ENCODE results near the gene PRKCE.

Gene PRKCE

GRCh38 chr2:45938649-45939511 is 287.4 kb downstream of the PRKCE start:
- H3K36me3 Mint-ChIP-seq, result no peaks in the 10 kb centered on the region
- H3K4me1 Mint-ChIP-seq, result peaks cover 7% of the 10 kb centered on the region
- ATAC-seq (no peak), DNase-seq (ENCODE audit: low spot score in 2 of 2) (no peak)
- H3K27ac Mint-ChIP-seq, result no peak overlapping the region
- no peak overlapping the region for H3K4me3 Mint-ChIP-seq
- H3K9me3 Mint-ChIP-seq, result no peaks in the 10 kb centered on the region

GRCh38 chr2:45941531-45942236 is 290.2 kb downstream of the PRKCE start:
- H3K4me1 Mint-ChIP-seq, result no peaks in the 10 kb centered on the region
- H3K4me3 Mint-ChIP-seq, result no peak overlapping the region
- no peak overlapping the region for H3K27ac Mint-ChIP-seq
- no peak for DNase-seq (ENCODE audit: low spot score in 2 of 2)
- H3K36me3 Mint-ChIP-seq, result no peaks in the 10 kb centered on the region
- no peak for ATAC-seq
- H3K9me3 Mint-ChIP-seq, result no peaks in the 10 kb centered on the region

- H3K4me1 Mint-ChIP-seq, result no peaks in the 10 kb centered on the region
- no peak for ATAC-seq
- no peak overlapping the region for H3K27ac Mint-ChIP-seq
- no peak for DNase-seq (ENCODE audit: low spot score in 2 of 2)
- no peaks in the 10 kb centered on the region for H3K9me3 Mint-ChIP-seq
- no peak overlapping the region for H3K4me3 Mint-ChIP-seq
- H3K36me3 Mint-ChIP-seq, result no peaks in the 10 kb centered on the region
Measured at GRCh38 chr2:45942237-45942738, 290.8 kb downstream of the PRKCE start.

GRCh38 chr2:45943219-45944044 is 292.0 kb downstream of the PRKCE start:
- ATAC-seq (no peak), DNase-seq (ENCODE audit: low spot score in 2 of 2) (no peak)
- Mint-ChIP-seq H3K27ac (no peak overlapping the region), H3K9me3 (no peaks in the 10 kb centered on the region), H3K36me3 (no peaks in the 10 kb centered on the region), H3K4me3 (no peak overlapping the region), H3K4me1 (no peaks in the 10 kb centered on the region)

GRCh38 chr2:45944074-45944473 is 292.6 kb downstream of the PRKCE start:
- no peaks in the 10 kb centered on the region for H3K36me3 Mint-ChIP-seq
- no peak overlapping the region for H3K27ac Mint-ChIP-seq
- ATAC-seq (no peak), DNase-seq (ENCODE audit: low spot score in 2 of 2) (no peak)
- H3K4me3 Mint-ChIP-seq, result no peak overlapping the region
- H3K9me3 Mint-ChIP-seq, result no peaks in the 10 kb centered on the region
- H3K4me1 Mint-ChIP-seq, result no peaks in the 10 kb centered on the region

GRCh38 chr2:45945302-45945717 is 293.8 kb downstream of the PRKCE start:
- H3K4me1 Mint-ChIP-seq, result no peaks in the 10 kb centered on the region
- H3K27ac Mint-ChIP-seq, result no peak overlapping the region
- DNase-seq (ENCODE audit: low spot score in 2 of 2) (no peak), ATAC-seq (no peak)
- H3K9me3 Mint-ChIP-seq, result no peaks in the 10 kb centered on the region
- H3K4me3 Mint-ChIP-seq, result no peak overlapping the region
- H3K36me3 Mint-ChIP-seq, result no peaks in the 10 kb centered on the region

- H3K27ac Mint-ChIP-seq, result no peak overlapping the region
- no peaks in the 10 kb centered on the region for H3K4me1 Mint-ChIP-seq
- no peaks in the 10 kb centered on the region for H3K9me3 Mint-ChIP-seq
- ATAC-seq (no peak), DNase-seq (ENCODE audit: low spot score in 2 of 2) (no peak)
- no peak overlapping the region for H3K4me3 Mint-ChIP-seq
- no peaks in the 10 kb centered on the region for H3K36me3 Mint-ChIP-seq
Measured at GRCh38 chr2:45946023-45946422, 294.5 kb downstream of the PRKCE start.

- no peak for DNase-seq (ENCODE audit: low spot score in 2 of 2)
- H3K4me3 Mint-ChIP-seq, result no peak overlapping the region
- H3K36me3 Mint-ChIP-seq, result no peaks in the 10 kb centered on the region
- no peak overlapping the region for H3K27ac Mint-ChIP-seq
- no peaks in the 10 kb centered on the region for H3K9me3 Mint-ChIP-seq
- no peak for ATAC-seq
- no peaks in the 10 kb centered on the region for H3K4me1 Mint-ChIP-seq
Measured at GRCh38 chr2:45950606-45951005, 299.1 kb downstream of the PRKCE start.

GRCh38 chr2:45951025-45951727 is 299.7 kb downstream of the PRKCE start:
- no peak for DNase-seq (ENCODE audit: low spot score in 2 of 2)

GRCh38 chr2:45952591-45952990 is 301.1 kb downstream of the PRKCE start:
- H3K4me3 Mint-ChIP-seq, result no peak overlapping the region
- ATAC-seq (no peak), DNase-seq (ENCODE audit: low spot score in 2 of 2) (no peak)
- no peaks in the 10 kb centered on the region for H3K36me3 Mint-ChIP-seq
- H3K27ac Mint-ChIP-seq, result no peak overlapping the region
- H3K4me1 Mint-ChIP-seq, result no peaks in the 10 kb centered on the region
- H3K9me3 Mint-ChIP-seq, result no peaks in the 10 kb centered on the region

More at GRCh38 chr2:45951025-45951727, 299.7 kb downstream of the PRKCE start:
- ATAC-seq, result peak; percentile 40
- Mint-ChIP-seq H3K36me3 (no peaks in the 10 kb centered on the region), H3K9me3 (no peaks in the 10 kb centered on the region), H3K4me1 (no peaks in the 10 kb centered on the region), H3K27ac (no peak overlapping the region), H3K4me3 (no peak overlapping the region)

GRCh38 chr2:45953376-45954027 is 302.0 kb downstream of the PRKCE start:
- no peaks in the 10 kb centered on the region for H3K36me3 Mint-ChIP-seq
- no peak overlapping the region for H3K27ac Mint-ChIP-seq
- DNase-seq (ENCODE audit: low spot score in 2 of 2) (no peak), ATAC-seq (no peak)
- no peaks in the 10 kb centered on the region for H3K9me3 Mint-ChIP-seq
- H3K4me3 Mint-ChIP-seq, result no peak overlapping the region
- no peaks in the 10 kb centered on the region for H3K4me1 Mint-ChIP-seq

GRCh38 chr2:45954233-45954850 is 302.9 kb downstream of the PRKCE start:
- H3K9me3 Mint-ChIP-seq, result no peaks in the 10 kb centered on the region
- no peak overlapping the region for H3K27ac Mint-ChIP-seq
- H3K4me1 Mint-ChIP-seq, result no peaks in the 10 kb centered on the region
- H3K36me3 Mint-ChIP-seq, result no peaks in the 10 kb centered on the region
- no peak for ATAC-seq
- DNase-seq (ENCODE audit: low spot score in 2 of 2), result no peak
- no peak overlapping the region for H3K4me3 Mint-ChIP-seq

- Mint-ChIP-seq H3K4me1 (no peaks in the 10 kb centered on the region), H3K9me3 (no peaks in the 10 kb centered on the region), H3K27ac (no peak overlapping the region), H3K4me3 (no peak overlapping the region), H3K36me3 (no peaks in the 10 kb centered on the region)
- DNase-seq (ENCODE audit: low spot score in 2 of 2) (no peak), ATAC-seq (no peak)
Measured at GRCh38 chr2:45957533-45958227, 306.2 kb downstream of the PRKCE start.
